Hepatocyte (in vitro differentiated cells): Measurements from ENCODE around the gene IP6K3. TPM values are rescaled to one million over a fixed set of nuclear protein-coding genes. Genes with fewer than 3 reads are reported as not detected.

Source experiments
- DNase-seq: peaks from one replicate; pipeline ENCODE4 v3.0.0-alpha.2; 2016; ENCODE audit warnings: low spot score
- H2AFZ ChIP-seq: fragments of 200-600 bp; sonication (generic); 2 replicates; pipeline ENCODE4 v1.6.0; 2016; ENCODE audit warnings: antibody characterized with exemption, mild to moderate bottlenecking
- H3K27ac ChIP-seq: fragments of 200-600 bp; sonication (generic); 2 replicates; pipeline ENCODE4 v1.5.1; 2016; ENCODE audit warnings: mild to moderate bottlenecking
- H3K27me3 ChIP-seq: fragments of 200-600 bp; sonication (generic); 2 replicates; pipeline ENCODE4 v1.6.1; 2016
- H3K36me3 ChIP-seq: fragments of 200-600 bp; sonication (generic); replicated peaks from 2 replicates; pipeline ENCODE4 v1.5.1; 2016; ENCODE audit warnings: low read depth; ENCODE audit not compliant: insufficient read depth
- H3K4me1 ChIP-seq: fragments of 200-600 bp; sonication (generic); 2 replicates; pipeline ENCODE4 v1.5.1; 2016; ENCODE audit warnings: mild to moderate bottlenecking, moderate library complexity; ENCODE audit not compliant: insufficient read depth
- H3K4me2 ChIP-seq: fragments of 200-600 bp; sonication (generic); 2 replicates; pipeline ENCODE4 v1.6.0; 2016
- H3K4me3 ChIP-seq: fragments of 200-600 bp; sonication (generic); 2 replicates; pipeline ENCODE4 v1.5.1; 2016; ENCODE audit warnings: mild to moderate bottlenecking
- H3K79me2 ChIP-seq: fragments of 200-600 bp; sonication (generic); 2 replicates; pipeline ENCODE4 v1.6.0; 2017; ENCODE audit warnings: mild to moderate bottlenecking
- H3K9me2 ChIP-seq: fragments of 200-600 bp; sonication (generic); replicated peaks from 2 replicates; pipeline ENCODE4 v1.6.0; 2017; ENCODE audit warnings: mild to moderate bottlenecking; ENCODE audit not compliant: insufficient read depth
- H3K9me3 ChIP-seq: fragments of 200-600 bp; sonication (generic); 2 replicates; pipeline ENCODE4 v1.5.1; 2016; ENCODE audit warnings: low read depth, mild to moderate bottlenecking
- H4K20me1 ChIP-seq: fragments of 200-600 bp; sonication (generic); 2 replicates; pipeline ENCODE4 v1.6.0; 2016; ENCODE audit warnings: mild to moderate bottlenecking; ENCODE audit not compliant: insufficient read depth, poor library complexity, severe bottlenecking
- EZH2 ChIP-seq: fragments of 200-600 bp; sonication (generic); IDR thresholded peaks from 2 replicates; pipeline ENCODE4 v1.6.1; 2016; ENCODE audit warnings: antibody characterized with exemption, mild to moderate bottlenecking, borderline replicate concordance
- EZH2phosphoT487 ChIP-seq: fragments of 200-600 bp; sonication (generic); IDR thresholded peaks from one replicate; pipeline ENCODE4 v1.6.1; 2018; ENCODE audit warnings: antibody characterized with exemption, mild to moderate bottlenecking, low read depth, moderate library complexity; ENCODE audit not compliant: unreplicated experiment, severe bottlenecking
- WGBS: methylation state at CpG from one replicate; pipeline ENCODE4 v1.1.6; 2016; ENCODE audit warnings: low lambda C conversion rate; ENCODE audit errors: missing lambda C conversion rate; 5-methylcytosine and 5-hydroxymethylcytosine counted together
- polyA plus RNA-seq: library from polyadenylated mRNA; unstranded; fragments of >200 nt; fragmentation: Nextera tagmentation; extraction: Ambion mirVana; gene quantifications from 2 replicates; pipeline ENCODE4 v1.2.1, GENCODE V29; 2016
- total RNA-seq: library from RNA; depleted of rRNA; stranded (reverse); fragments of >200 nt; gene quantifications from 2 replicates; pipeline ENCODE4 v1.2.3, GENCODE V29; 2014
- TF ChIP-seq, protein P1 (sequence below): fragments of 200-600 bp; sonication (generic); IDR thresholded peaks from 2 replicates; pipeline ENCODE4 v1.5.1; 2016; ENCODE audit warnings: antibody characterized with exemption, mild to moderate bottlenecking; ENCODE audit not compliant: poor library complexity

IP6K3 gene
- total and polyA plus RNA-seq, 2 experiments from 2014 or later: 9.5 to 25.3 TPM

DNA sequence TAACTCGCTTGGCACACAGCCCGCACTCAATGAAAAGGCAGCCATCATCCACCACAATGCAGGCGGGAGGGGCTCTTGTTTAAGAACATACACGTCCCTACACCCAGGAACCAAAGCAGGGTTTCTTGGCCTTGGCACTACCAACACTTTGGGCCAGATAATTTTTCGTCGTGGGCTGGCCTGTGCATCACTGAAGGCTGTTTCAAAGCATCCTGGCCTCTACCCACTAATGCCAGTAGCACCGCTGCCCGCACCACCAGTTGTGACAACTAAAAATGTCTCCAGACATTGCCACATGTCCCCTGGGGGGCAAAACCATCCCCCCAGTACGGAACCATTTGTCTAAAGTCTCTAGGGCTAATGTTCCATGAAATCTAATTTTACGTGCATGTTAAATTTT lies 48.2 kb downstream of the IP6K3 start:
- peaks cover 11% of the 10 kb centered on the region for H3K4me1 ChIP-seq
- no peak overlapping the region for H3K27ac ChIP-seq
- DNase-seq: no peak
- no peak for TF ChIP-seq EZH2
- no peak for TF ChIP-seq EZH2phosphoT487
- TF ChIP-seq, protein P1, sequence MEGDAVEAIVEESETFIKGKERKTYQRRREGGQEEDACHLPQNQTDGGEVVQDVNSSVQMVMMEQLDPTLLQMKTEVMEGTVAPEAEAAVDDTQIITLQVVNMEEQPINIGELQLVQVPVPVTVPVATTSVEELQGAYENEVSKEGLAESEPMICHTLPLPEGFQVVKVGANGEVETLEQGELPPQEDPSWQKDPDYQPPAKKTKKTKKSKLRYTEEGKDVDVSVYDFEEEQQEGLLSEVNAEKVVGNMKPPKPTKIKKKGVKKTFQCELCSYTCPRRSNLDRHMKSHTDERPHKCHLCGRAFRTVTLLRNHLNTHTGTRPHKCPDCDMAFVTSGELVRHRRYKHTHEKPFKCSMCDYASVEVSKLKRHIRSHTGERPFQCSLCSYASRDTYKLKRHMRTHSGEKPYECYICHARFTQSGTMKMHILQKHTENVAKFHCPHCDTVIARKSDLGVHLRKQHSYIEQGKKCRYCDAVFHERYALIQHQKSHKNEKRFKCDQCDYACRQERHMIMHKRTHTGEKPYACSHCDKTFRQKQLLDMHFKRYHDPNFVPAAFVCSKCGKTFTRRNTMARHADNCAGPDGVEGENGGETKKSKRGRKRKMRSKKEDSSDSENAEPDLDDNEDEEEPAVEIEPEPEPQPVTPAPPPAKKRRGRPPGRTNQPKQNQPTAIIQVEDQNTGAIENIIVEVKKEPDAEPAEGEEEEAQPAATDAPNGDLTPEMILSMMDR: no peak
- WGBS: 97% methylated on average over 10 of the region's 10 CpGs
- H3K4me3 ChIP-seq: no peak overlapping the region
- H3K27me3 ChIP-seq: no peaks in the 10 kb centered on the region
- H4K20me1 ChIP-seq: no peaks in the 10 kb centered on the region
- no peak overlapping the region for H3K4me2 ChIP-seq
- H3K36me3 ChIP-seq: no peaks in the 10 kb centered on the region
- H2AFZ ChIP-seq: no peak overlapping the region
- no peaks in the 10 kb centered on the region for H3K9me3 ChIP-seq
- no peaks in the 10 kb centered on the region for H3K9me2 ChIP-seq
- no peaks in the 10 kb centered on the region for H3K79me2 ChIP-seq

DNA sequence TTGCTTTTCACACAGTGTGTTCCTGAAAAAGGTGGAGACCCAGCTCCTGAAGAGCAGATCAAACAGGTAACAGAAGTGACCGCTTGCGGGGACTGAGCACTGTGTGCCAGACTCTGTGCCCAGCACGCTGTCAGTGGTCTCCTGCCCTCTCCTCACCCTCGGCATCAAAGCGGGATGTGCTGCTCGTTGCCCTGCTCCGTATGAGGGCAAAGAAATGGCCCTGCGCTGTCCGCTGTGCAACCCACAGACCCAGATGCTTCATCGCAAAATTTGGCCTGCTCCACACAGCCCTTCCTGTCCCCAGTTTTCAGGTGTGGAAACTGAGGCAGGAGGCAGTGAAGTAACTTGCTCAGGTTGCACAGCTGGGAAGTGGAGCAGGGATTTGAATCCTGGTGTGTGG lies 48.9 kb downstream of the IP6K3 start:
- Histone ChIP-seq H2AFZ (no peak overlapping the region), H3K36me3 (no peaks in the 10 kb centered on the region), H3K79me2 (no peaks in the 10 kb centered on the region), H3K27me3 (no peaks in the 10 kb centered on the region), H3K4me1 (peaks cover 11% of the 10 kb centered on the region), H3K4me2 (no peak overlapping the region), H4K20me1 (no peaks in the 10 kb centered on the region), H3K9me3 (no peaks in the 10 kb centered on the region), H3K9me2 (no peaks in the 10 kb centered on the region), H3K27ac (no peak overlapping the region), H3K4me3 (no peak overlapping the region)
- TF ChIP-seq, protein P1: no peak
- TF ChIP-seq EZH2phosphoT487 (no peak), EZH2 (no peak)
- no peak for DNase-seq
- 97% methylated on average over 10 of the region's 10 CpGs for WGBS

DNA sequence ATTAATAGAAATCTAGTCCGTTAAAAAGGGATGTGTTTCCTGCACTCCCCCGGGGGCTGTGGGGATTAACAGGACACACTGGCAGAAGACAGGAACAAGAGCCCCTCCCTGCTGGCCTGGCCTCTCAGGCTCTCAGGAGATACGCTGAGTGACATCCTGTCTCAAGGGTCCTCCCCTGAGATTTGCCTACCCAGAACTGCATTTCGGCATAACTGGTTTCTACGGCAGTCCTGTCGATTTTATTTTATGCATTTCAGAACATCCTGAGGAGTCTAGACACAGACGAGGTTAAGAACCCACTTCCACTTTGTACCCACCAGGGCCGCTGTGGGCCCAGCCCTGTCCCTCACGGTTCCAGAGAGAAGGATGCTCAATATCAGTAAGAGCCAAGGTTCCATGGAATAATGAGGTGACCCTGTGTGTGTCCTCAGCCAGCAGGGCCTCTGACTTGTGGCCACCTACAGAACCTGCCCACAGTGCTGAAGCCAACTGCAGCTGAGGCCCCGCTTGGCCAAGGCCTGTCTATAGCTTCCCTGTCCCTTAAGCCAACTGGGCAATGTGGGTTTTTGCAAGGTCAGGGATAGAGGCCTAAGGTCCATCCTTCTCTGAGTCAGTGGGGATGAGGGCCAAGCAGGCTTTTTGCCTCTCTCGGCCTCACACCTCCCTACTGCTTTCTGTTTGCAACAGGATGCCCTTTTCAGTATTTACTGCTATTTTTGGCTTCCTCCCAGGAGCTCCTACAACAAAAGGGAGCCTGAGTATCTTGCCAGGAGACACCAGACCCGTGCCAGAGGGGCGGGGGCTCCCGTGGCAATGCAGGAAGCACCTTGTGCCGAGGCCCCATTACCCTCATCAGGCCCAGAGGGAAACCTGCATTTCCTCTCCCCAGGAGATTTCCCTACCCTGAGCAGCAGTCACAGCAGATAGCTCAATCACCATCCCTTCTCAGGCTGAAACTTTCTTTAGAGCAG lies 49.9 kb downstream of the IP6K3 start:
- Histone ChIP-seq H3K4me2 (no peak overlapping the region), H4K20me1 (no peaks in the 10 kb centered on the region), H3K4me1 (peaks cover 11% of the 10 kb centered on the region), H3K4me3 (no peak overlapping the region), H2AFZ (no peak overlapping the region), H3K9me3 (no peaks in the 10 kb centered on the region), H3K27me3 (no peaks in the 10 kb centered on the region), H3K9me2 (no peaks in the 10 kb centered on the region), H3K27ac (no peak overlapping the region), H3K79me2 (no peaks in the 10 kb centered on the region), H3K36me3 (no peaks in the 10 kb centered on the region)
- TF ChIP-seq EZH2phosphoT487 (no peak), EZH2 (no peak)
- TF ChIP-seq, protein P1: no peak
- no peak for DNase-seq
- WGBS: 82% methylated on average over 15 of the region's 15 CpGs
